Natural killer cell (primary cell): ENCODE results near the gene FA2H. TPM values are rescaled to one million over a fixed set of nuclear protein-coding genes. Genes with fewer than 3 reads are reported as not detected.

ENCODE experiments used
- ATAC-seq, 3 donors: fragments of 150-1000 bp in 2 of 3; fragments of 200-7000 bp in 1 of 3; cut with Tn5 transposase; 1 replicate in 1 of 3; 2 replicates in 2 of 3; pipeline ENCODE4 v1.10.0; 2021; ENCODE audit warnings: mild to moderate bottlenecking in 2 of 3, moderate library complexity in 2 of 3
- DNase-seq, 2 donors: peaks; one replicate each; pipeline versions ENCODE4 v3.0.0 to v3.0.0-alpha.2; 2013 to 2021; ENCODE audit warnings: mixed read lengths in 1 of 2
- H3K27ac ChIP-seq: one replicate; pipeline ENCODE4 v1.5.1; 2013; ENCODE audit warnings: mild to moderate bottlenecking, low read length
- H3K27me3 ChIP-seq: one replicate; pipeline ENCODE4 v1.6.1; 2013; ENCODE audit warnings: low read length; ENCODE audit not compliant: control insufficient read depth, insufficient read depth
- H3K36me3 ChIP-seq: one replicate; pipeline ENCODE4 v1.6.1; 2013; ENCODE audit warnings: low read length; ENCODE audit not compliant: control insufficient read depth, insufficient read depth
- H3K4me1 ChIP-seq: one replicate; pipeline ENCODE4 v1.6.1; 2013; ENCODE audit warnings: low read length; ENCODE audit not compliant: control insufficient read depth, insufficient read depth
- H3K4me3 ChIP-seq: one replicate; pipeline ENCODE4 v1.5.1; 2013; ENCODE audit warnings: low read length
- H3K9me3 ChIP-seq: one replicate; pipeline ENCODE4 v1.6.1; 2013; ENCODE audit warnings: low read length; ENCODE audit not compliant: control insufficient read depth, insufficient read depth
- H3K27ac Mint-ChIP-seq, 2 donors: one replicate each; pipeline ENCODE4 v1.8.0; 2022; ENCODE audit warnings: mild to moderate bottlenecking in 2 of 2, mixed read lengths in 2 of 2, moderate library complexity in 1 of 2
- H3K27me3 Mint-ChIP-seq, 2 donors: one replicate each; pipeline ENCODE4 v1.8.0; 2022; ENCODE audit warnings: low read depth in 2 of 2, mixed read lengths in 2 of 2
- H3K36me3 Mint-ChIP-seq: one replicate; pipeline ENCODE4 v1.8.0; 2022; ENCODE audit warnings: mixed read lengths
- H3K4me1 Mint-ChIP-seq, 2 donors: one replicate each; pipeline ENCODE4 v1.8.0; 2022; ENCODE audit warnings: mixed read lengths in 2 of 2
- H3K4me3 Mint-ChIP-seq: one replicate; pipeline ENCODE4 v1.8.0; 2022; ENCODE audit warnings: mild to moderate bottlenecking, moderate library complexity, mixed read lengths
- H3K9me3 Mint-ChIP-seq, 2 donors: one replicate each; pipeline ENCODE4 v1.8.0; 2022; ENCODE audit warnings: mixed read lengths in 2 of 2
- WGBS: methylation state at CpG from one replicate; pipeline ENCODE4 v1.1.7; 2013; ENCODE audit warnings: missing lambda C conversion rate; ENCODE audit not compliant: insufficient coverage; 5-methylcytosine and 5-hydroxymethylcytosine counted together
- intact Hi-C: fragments of 100-400 bp; cut with micrococcal nuclease; formaldehyde crosslinking; loops from one replicate; pipeline ENCODE4 v1.14.2; 2022
- total RNA-seq, 4 donors: library from RNA; stranded (reverse); fragments of 120-200 nt in 1 of 4; gene quantifications; one replicate each; pipeline versions ENCODE4 v1.2.3 to v1.2.4, GENCODE V29; 2013 to 2022
- TF ChIP-seq, protein P1 (sequence below): fragments of 200-600 bp; IDR thresholded peaks from one replicate; pipeline ENCODE4 v1.8.0; 2022; ENCODE audit warnings: antibody characterized with exemption

FA2H gene
- total RNA-seq, 3 donors from 2014 or later (not counting 1 experiment from before 2014, with no cell fraction given) = 0.14 to 0.93 TPM; not detected in 1

GRCh38 chr16:74747716-74748615 lies 26.7 kb downstream of the FA2H start:
- no peaks in the 10 kb centered on the region for H3K9me3 Mint-ChIP-seq
- no peaks in the 10 kb centered on the region for H3K36me3 Mint-ChIP-seq
- no peak overlapping the region for H3K4me3 Mint-ChIP-seq
- no peak overlapping the region for H3K27ac Mint-ChIP-seq
- H3K36me3 ChIP-seq = no peaks in the 10 kb centered on the region
- DNase-seq (no peak), ATAC-seq (no peak)
- no peak overlapping the region for H3K4me3 ChIP-seq
- H3K27me3 Mint-ChIP-seq = peaks cover 0 to 4% of the 10 kb centered on the region in 2 donors
- 91% methylated on average over 31 of the region's 32 CpGs for WGBS
- no peaks in the 10 kb centered on the region for H3K4me1 Mint-ChIP-seq
- intact Hi-C loops = no loop called here
- no peaks in the 10 kb centered on the region for H3K9me3 ChIP-seq
- H3K27me3 ChIP-seq = no peaks in the 10 kb centered on the region
- H3K4me1 ChIP-seq = no peaks in the 10 kb centered on the region
- TF ChIP-seq, protein P1, sequence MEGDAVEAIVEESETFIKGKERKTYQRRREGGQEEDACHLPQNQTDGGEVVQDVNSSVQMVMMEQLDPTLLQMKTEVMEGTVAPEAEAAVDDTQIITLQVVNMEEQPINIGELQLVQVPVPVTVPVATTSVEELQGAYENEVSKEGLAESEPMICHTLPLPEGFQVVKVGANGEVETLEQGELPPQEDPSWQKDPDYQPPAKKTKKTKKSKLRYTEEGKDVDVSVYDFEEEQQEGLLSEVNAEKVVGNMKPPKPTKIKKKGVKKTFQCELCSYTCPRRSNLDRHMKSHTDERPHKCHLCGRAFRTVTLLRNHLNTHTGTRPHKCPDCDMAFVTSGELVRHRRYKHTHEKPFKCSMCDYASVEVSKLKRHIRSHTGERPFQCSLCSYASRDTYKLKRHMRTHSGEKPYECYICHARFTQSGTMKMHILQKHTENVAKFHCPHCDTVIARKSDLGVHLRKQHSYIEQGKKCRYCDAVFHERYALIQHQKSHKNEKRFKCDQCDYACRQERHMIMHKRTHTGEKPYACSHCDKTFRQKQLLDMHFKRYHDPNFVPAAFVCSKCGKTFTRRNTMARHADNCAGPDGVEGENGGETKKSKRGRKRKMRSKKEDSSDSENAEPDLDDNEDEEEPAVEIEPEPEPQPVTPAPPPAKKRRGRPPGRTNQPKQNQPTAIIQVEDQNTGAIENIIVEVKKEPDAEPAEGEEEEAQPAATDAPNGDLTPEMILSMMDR = no peak
- no peak overlapping the region for H3K27ac ChIP-seq

DNA sequence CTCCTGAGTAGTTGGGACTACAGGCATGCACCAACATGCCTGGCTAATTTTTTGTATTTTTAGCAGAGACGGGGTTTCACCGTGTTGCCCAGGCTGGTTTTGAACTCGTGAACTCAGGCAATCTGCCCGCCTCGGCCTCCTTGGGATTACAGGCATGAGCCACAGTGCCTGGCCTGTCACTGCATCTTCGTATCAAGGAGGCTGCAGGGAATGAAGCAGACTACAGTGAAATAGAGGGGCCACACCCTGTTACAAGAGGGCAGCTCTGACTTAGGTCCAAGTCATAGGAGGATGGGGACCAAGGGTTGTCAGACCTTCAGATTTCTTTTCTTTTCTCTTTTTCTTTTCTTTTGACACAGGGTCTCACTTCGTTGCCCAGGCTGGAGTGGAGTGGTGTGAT lies 28.7 kb downstream of the FA2H start:
- intact Hi-C loops = no loop called here
- Mint-ChIP-seq H3K4me3 (no peak overlapping the region), H3K27me3 (no peaks in the 10 kb centered on the region), H3K27ac (no peak overlapping the region), H3K9me3 (no peaks in the 10 kb centered on the region), H3K4me1 (no peaks in the 10 kb centered on the region), H3K36me3 (no peaks in the 10 kb centered on the region)
- TF ChIP-seq, protein P1 = no peak
- Histone ChIP-seq H3K27me3 (no peaks in the 10 kb centered on the region), H3K4me3 (no peak overlapping the region), H3K36me3 (no peaks in the 10 kb centered on the region), H3K9me3 (no peaks in the 10 kb centered on the region), H3K27ac (no peak overlapping the region), H3K4me1 (no peaks in the 10 kb centered on the region)
- DNase-seq (no peak), ATAC-seq (no peak)
- WGBS = 72% methylated on average over 6 of the region's 7 CpGs

DNA sequence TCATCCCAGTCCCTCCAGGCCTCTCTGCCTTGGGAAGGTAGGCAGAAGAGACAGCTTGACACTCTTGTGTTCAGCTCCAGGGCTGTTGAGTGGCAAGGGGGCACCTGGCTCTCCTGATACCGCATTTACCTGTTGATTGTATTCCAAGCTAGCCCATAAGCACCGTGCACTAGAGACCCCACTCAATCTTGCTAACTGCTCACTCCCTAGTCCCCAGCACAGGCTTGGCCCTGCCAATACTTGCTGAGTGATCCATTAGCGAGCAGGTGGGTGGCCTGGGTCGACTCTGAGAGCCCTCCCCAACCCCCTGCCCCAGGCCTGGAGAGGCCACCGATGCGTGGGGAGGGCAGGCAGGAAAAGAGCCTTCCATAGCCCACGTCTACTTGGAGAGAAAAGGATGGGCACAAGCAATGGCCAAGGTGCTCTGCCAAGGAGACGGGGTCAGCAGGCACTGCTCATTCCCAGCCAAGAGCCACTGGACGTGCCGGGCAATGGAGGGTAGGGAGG lies 29.5 kb downstream of the FA2H start:
- ATAC-seq = no peak
- no peak overlapping the region for H3K4me3 ChIP-seq
- H3K27ac ChIP-seq = no peak overlapping the region
- Mint-ChIP-seq H3K27ac (no peak overlapping the region), H3K36me3 (no peaks in the 10 kb centered on the region), H3K4me1 (no peaks in the 10 kb centered on the region), H3K9me3 (no peaks in the 10 kb centered on the region), H3K4me3 (no peak overlapping the region), H3K27me3 (no peaks in the 10 kb centered on the region)
- H3K4me1 ChIP-seq = no peaks in the 10 kb centered on the region
- no peaks in the 10 kb centered on the region for H3K9me3 ChIP-seq
- TF ChIP-seq, protein P1 = no peak
- WGBS = 90% methylated on average over 10 of the region's 10 CpGs
- DNase-seq = no peak
- H3K27me3 ChIP-seq = no peaks in the 10 kb centered on the region
- no peaks in the 10 kb centered on the region for H3K36me3 ChIP-seq
- intact Hi-C loops = no loop called here
